LoVo (cell line): ENCODE data around the gene MUC5B.
"Not testable (repeated sequence)": the region's sequence is repeated elsewhere in the genome, so short reads cannot be mapped to it uniquely, and the experiment has no call there.

Experiments used
- DNase-seq: peaks from one replicate; pipeline ENCODE4 v3.0.0-alpha.2; 2016; ENCODE audit warnings: low spot score

The MUC5B gene, protein sequence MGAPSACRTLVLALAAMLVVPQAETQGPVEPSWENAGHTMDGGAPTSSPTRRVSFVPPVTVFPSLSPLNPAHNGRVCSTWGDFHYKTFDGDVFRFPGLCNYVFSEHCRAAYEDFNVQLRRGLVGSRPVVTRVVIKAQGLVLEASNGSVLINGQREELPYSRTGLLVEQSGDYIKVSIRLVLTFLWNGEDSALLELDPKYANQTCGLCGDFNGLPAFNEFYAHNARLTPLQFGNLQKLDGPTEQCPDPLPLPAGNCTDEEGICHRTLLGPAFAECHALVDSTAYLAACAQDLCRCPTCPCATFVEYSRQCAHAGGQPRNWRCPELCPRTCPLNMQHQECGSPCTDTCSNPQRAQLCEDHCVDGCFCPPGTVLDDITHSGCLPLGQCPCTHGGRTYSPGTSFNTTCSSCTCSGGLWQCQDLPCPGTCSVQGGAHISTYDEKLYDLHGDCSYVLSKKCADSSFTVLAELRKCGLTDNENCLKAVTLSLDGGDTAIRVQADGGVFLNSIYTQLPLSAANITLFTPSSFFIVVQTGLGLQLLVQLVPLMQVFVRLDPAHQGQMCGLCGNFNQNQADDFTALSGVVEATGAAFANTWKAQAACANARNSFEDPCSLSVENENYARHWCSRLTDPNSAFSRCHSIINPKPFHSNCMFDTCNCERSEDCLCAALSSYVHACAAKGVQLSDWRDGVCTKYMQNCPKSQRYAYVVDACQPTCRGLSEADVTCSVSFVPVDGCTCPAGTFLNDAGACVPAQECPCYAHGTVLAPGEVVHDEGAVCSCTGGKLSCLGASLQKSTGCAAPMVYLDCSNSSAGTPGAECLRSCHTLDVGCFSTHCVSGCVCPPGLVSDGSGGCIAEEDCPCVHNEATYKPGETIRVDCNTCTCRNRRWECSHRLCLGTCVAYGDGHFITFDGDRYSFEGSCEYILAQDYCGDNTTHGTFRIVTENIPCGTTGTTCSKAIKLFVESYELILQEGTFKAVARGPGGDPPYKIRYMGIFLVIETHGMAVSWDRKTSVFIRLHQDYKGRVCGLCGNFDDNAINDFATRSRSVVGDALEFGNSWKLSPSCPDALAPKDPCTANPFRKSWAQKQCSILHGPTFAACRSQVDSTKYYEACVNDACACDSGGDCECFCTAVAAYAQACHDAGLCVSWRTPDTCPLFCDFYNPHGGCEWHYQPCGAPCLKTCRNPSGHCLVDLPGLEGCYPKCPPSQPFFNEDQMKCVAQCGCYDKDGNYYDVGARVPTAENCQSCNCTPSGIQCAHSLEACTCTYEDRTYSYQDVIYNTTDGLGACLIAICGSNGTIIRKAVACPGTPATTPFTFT (N-terminal part only)

DNA sequence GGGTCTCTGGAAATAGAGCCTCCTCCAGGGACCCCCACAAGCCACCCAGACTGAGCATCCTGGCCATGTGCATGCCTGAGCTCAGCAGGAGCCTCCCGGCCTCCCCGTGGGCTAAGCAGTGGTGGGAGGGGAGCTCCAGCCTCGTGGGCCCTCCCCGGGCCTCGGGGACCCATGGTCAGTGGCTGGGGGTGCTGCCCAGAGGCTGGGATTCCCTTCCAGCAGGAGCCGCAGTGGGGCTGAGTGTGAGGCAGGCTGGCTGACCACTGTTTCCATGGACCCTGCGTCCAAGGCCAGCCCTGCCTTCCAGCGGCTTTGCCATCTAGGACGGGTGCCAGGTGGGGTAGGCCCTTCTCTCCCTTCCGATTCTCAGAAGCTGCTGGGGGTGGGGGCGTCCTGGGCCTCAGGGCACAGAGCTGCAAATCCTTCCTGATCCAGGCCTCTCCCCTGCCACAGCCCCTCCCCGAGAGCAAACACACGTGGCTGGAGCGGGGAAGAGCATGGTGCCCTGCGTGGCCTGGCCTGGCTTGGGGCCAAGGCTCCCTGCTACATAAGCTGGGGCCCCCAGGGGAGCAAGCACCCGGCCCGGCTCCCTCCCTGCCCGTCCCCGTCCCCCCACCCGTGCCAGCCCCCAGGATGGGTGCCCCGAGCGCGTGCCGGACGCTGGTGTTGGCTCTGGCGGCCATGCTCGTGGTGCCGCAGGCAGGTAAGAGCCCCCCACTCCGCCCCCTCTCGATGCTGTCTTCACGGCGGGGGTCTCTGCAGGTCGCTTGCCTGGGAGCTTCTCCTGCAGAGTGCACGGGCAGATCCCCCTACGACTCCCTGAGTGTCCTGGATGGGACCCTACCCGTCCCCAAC, at the start of gene MUC5B:
Gene MUC5B, plus strand, starts transcription at position 576 of the 855 bp plus-strand sequence. Its CDS starts 58 bp downstream, at position 634.
- no peak for DNase-seq

DNA sequence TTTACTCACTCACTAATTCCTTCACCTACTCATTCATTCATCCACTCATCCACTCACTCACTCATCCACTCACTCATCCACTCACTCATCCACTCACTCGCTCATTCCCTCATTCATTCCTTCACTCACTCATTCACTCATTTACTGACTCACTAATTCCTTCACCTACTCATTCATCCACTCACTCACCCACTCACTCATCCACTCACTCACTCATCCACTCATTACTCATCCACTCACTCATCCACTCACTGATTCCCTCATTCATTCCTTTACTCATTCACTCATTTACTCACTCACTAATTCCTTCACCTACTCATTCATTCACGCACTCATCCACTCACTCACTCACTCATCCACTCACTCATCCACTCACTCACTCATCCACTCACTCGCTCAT, 49.5 kb upstream of the MUC5B start:
- not testable (repeated sequence) for DNase-seq

DNA sequence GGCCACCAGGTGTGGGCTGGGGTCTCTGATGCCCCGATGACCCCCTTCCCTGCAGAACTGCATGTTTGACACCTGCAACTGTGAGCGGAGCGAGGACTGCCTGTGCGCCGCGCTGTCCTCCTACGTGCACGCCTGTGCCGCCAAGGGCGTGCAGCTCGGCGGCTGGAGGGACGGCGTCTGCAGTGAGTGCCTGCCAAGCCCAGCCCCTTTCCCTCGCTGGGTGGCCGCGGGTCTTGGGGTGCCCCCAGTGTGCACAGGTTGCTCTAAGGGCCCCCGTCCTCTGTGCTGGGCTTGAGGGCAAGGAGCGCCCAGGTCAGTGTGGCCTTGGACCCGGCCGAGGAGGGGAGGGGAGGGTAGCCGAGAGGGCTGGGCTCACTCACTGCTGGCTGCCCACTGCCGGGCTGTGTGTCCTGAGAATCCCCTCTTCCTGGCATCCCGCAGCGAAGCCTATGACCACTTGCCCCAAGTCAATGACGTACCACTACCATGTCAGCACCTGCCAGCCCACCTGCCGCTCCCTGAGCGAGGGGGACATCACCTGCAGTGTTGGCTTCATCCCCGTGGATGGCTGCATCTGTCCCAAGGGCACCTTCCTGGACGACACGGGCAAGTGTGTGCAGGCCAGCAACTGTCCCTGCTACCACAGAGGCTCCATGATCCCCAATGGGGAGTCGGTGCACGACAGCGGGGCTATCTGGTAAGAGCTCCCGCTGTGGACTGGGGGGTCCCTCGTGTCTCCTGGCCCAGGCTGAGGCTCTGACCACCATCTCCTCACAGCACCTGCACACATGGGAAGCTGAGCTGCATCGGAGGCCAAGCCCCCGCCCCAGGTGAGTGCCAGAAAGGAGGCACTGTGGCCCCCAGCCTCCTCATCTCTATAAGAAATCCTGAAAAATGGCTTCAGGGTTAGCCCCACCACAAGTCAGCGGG, 48.2 kb upstream of the MUC5B start:
- DNase-seq = no peak

DNA sequence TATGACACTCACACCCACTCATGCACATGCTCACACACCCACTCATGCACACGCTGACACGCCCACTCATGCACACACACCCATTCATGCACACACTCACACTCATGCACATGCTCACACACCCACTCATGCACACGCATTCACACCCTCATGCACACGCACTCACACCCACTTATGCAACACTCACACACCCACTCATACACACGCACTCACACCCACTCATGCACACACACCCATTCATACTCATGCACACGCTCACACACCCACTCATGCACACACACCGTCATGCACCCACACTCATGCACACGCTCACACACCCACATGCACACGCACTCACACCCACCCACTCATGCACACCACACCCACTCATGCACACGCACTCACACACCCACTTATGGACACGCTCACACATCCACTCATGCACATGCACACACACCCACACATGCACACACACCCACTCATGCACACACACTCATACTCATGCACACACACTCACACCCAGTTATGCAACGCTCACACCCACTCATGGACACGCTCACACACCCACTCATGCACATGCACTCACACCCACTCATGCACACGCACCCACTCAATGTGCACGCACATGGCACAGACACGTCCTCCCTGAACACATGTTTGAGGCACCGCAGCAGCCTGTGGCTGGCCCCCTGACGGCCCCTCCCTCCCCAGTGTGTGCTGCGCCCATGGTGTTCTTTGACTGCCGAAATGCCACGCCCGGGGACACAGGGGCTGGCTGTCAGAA, 47.2 kb upstream of the MUC5B start:
- no peak for DNase-seq

DNA sequence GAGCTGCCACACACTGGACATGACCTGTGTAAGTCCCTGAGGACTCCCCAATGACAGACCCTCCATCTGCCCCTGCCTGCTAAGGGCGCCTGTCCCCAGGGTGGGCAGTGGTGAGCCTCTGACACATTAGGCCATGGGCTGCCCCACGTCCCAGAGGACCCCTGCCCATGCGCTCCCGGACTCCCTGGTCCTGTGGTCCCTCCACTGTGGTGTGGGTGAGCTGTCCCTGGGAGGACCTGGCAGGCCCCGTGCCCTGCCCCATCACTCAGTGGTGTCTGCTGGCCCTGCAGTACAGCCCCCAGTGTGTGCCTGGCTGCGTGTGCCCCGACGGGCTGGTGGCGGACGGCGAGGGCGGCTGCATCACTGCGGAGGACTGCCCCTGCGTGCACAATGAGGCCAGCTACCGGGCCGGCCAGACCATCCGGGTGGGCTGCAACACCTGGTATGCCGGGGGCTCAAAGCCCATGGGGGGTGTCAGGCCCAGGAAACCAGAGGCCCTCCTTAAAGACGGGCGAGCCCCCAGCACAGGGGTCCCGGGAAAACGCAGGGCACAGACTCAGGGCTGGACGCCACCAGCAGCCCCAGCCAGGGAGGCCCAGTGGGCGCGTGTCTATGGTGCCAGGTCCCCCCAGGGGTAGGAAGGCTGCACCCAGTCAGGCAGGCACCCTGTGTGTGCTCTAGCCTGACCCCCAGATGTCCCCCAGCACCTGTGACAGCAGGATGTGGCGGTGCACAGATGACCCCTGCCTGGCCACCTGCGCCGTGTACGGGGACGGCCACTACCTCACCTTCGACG, 46.4 kb upstream of the MUC5B start:
- DNase-seq = no peak

DNA sequence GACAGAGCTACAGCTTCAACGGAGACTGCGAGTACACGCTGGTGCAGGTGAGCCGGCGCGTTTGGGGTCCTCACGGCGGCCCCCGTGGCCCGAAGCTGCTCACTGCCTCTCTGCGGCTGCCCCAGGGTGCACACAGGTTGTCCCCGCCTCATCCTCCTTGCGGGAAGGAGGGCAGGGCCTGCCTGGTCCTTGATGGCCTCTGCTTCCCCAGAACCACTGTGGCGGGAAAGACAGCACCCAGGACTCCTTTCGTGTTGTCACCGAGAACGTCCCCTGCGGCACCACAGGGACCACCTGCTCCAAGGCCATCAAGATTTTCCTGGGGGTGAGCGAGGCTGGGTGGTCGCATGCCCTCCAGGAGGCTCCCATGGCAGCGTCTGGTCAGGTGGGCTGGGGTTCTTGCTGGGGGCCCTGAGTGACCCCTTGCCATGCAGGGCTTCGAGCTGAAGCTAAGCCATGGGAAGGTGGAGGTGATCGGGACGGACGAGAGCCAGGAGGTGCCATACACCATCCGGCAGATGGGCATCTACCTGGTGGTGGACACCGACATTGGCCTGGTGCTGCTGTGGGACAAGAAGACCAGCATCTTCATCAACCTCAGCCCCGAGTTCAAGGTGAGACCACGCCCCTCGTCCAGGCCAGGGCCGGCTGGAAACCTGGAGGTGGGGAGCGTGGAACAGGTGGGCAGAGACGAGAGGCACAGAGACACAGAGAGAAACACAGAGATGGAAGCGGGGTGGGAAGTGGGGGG, 45.7 kb upstream of the MUC5B start:
- no peak for DNase-seq

DNA sequence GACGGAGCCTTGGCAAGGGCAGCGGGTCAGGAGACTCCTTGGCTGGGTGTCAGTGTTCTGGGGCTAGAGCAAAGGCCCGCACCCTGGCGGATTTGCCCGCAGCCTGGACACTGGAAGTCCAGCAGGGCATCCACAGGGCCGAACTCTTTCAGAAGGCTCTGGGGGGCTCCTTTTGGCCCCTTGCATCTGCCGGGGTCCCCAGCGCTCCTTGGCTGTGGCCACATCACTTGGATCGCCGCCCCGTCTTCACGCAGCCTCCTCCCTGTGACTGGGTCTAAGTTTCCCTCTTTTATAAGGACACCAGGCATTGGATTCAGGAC, 45.1 kb upstream of the MUC5B start:
- DNase-seq = no peak

DNA sequence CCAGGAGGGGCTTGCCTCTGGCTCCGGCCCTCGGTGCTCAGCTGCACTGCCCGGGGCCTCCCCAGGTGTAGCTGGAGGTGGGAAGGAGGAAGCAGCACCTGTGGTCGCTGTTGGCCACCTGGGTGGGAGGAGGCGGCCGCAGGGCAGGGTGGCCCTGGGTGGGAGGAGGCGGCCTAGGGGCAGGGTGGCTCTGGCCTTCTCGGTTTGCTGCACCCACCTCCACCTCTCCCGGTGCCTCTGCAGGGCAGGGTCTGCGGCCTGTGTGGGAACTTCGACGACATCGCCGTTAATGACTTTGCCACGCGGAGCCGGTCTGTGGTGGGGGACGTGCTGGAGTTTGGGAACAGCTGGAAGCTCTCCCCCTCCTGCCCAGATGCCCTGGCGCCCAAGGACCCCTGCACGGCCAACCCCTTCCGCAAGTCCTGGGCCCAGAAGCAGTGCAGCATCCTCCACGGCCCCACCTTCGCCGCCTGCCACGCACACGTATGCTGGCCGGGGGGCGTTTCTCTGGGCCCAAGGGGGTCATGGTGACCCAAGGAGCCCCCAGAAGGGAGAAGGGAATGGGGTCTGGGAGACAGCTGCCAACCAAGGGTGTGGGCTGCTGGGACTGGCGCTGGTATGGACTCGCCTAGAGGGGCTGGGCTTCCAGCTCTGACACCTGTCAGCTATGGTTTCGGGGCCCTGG, 44.5 kb upstream of the MUC5B start:
- no peak for DNase-seq

DNA sequence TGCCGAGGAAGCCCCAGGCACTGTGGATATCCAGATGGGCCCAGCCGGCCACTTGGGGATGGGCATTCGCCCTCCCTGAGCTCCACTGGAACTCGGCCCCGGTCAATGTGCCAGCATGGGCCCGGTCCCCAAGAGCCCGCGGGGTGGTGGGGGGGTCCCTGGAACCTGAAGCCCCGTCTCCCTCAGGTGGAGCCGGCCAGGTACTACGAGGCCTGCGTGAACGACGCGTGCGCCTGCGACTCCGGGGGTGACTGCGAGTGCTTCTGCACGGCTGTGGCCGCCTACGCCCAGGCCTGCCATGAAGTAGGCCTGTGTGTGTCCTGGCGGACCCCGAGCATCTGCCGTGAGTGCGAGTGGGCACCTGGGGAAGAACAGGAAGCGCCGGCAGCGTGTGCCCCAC, 44.0 kb upstream of the MUC5B start:
- DNase-seq = no peak

DNA sequence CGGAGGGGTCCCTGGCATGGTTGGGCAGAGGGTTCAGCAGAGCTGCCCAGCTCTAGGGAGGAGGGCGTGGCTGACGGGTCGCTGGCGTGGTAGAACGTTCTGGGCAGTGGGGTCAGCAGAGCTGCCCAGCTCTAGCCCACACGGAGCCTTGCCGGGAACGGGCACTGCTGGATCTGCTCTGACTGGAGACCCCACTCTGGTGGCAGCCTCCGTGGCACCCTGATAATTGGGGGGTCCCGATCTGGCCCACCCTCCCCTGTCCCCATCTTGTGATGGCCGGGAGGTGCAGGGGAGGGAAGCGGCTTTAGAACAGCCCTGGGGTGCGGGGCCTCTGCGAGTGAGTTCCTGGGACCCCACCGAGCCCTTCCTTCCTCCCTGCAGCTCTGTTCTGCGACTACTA, 43.2 kb upstream of the MUC5B start:
- DNase-seq = no peak

DNA sequence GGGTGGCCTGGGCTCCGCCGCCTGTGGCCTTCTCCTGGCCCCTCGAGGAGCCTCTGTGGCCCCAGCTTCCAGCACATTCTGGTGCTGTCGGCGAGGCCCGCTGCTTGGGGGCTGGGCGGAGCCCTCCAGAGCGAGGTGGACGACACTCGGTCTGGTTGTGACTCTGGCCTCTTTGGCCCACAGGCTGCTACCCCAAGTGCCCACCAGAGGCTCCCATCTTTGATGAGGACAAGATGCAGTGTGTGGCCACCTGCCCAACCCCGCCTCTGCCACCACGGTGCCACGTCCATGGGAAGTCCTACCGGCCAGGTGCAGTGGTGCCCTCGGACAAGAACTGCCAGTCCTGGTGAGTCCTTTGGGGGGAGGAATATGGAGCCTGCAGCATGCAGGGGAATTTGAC, 42.7 kb upstream of the MUC5B start:
- DNase-seq = no peak

DNA sequence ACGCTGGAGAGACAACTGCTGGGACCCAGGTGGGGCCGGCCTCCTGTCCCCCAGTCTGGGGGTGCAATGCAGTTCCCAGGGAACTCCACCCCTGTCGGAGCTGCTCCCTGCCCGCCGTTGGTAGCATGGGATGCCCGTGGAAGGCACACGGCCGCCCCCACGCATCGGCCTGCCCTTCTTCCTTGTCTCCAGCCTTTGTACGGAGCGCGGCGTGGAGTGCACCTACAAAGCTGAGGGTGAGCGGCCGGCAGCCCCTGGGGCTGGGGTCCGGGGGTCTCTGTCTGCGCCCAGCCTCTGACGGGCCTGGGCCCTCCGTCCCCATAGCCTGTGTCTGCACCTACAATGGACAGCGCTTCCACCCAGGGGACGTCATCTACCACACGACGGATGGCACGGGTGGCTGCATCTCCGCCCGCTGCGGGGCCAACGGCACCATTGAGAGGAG, 41.9 kb upstream of the MUC5B start:
- DNase-seq = no peak

DNA sequence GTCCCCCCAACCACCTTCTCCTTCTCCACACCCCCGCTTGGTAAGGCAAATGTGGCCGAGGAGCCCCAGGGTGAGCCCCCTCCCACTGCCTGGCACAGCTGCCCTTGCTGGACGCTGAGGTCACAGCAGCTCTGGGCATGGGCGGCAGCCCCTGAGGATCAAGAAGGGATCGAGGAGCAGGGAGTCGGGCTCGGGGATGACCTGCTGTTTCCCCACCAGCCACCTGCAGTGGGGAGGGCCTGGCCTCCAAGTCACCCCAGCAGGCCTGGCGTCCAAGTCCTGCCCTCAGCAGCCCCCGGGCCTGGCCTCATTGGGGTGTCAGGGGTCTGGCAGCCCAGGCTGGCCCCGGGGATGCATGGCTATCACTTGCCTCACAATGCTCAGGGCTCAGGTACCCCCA, 41.4 kb upstream of the MUC5B start:
- DNase-seq = no peak

DNA sequence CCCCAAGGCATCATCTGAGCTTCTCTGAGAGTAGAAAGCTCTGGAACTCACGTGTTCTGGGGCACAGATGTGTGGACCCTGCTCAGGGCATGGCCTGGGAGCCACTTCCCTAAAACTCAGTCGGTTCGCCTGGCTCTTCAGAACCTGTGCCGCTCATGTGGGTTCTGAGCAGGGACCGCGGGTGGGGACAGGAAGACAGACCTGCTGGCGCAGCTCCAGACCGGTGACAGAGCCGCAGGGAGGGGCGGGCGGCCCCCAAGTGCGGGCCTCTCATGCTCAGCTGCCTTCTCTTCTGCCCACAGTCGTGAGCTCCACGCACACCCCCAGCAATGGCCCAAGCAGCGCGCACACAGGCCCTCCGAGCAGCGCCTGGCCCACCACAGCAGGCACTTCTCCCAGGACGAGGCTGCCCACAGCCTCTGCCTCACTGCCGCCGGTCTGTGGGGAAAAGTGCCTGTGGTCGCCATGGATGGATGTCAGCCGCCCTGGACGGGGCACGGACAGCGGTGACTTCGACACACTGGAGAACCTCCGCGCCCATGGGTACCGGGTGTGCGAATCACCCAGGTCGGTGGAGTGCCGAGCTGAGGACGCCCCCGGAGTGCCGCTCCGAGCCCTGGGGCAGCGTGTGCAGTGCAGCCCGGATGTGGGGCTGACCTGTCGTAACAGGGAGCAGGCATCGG, 40.9 kb upstream of the MUC5B start:
- no peak for DNase-seq

DNA sequence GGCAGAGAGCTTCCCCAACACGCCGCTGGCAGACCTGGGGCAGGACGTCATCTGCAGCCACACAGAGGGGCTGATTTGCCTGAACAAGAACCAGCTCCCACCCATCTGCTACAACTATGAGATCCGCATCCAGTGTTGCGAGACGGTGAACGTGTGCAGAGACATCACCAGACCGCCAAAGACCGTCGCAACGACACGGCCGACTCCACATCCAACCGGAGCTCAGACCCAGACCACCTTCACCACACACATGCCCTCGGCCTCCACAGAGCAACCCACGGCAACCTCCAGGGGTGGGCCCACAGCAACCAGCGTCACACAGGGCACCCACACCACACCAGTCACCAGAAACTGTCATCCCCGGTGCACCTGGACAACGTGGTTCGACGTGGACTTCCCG, 38.7 kb upstream of the MUC5B start:
- DNase-seq = not testable (repeated sequence)

DNA sequence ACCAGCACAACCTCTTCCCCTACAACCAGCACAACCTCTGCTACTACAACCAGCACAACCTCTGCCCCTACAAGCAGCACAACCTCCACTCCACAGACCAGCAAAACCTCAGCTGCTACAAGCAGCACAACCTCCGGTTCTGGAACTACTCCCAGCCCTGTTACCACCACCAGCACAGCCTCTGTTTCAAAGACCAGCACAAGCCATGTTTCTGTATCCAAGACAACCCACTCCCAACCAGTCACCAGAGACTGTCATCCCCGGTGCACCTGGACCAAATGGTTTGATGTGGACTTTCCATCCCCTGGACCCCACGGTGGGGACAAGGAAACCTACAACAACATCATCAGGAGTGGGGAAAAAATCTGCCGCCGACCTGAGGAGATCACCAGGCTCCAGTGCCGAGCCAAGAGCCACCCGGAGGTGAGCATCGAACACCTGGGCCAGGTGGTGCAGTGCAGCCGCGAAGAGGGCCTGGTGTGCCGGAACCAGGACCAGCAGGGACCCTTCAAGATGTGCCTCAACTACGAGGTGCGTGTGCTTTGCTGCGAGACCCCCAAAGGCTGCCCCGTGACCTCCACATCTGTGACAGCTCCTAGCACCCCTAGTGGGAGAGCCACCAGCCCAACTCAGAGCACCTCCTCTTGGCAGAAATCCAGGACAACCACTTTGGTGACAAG, 34.3 kb upstream of the MUC5B start:
- not testable (repeated sequence) for DNase-seq
